ENCODE results near the gene GOT2. TPM values are rescaled to one million over a fixed set of nuclear protein-coding genes. Genes with fewer than 3 reads are reported as not detected.

GOT2 gene
- total and polyA plus RNA-seq, 2 of the 8 experiments (the other 6 are each of a cell fraction or from before 2014, with no cell fraction given) = 62.9 to 223 TPM

DNA sequence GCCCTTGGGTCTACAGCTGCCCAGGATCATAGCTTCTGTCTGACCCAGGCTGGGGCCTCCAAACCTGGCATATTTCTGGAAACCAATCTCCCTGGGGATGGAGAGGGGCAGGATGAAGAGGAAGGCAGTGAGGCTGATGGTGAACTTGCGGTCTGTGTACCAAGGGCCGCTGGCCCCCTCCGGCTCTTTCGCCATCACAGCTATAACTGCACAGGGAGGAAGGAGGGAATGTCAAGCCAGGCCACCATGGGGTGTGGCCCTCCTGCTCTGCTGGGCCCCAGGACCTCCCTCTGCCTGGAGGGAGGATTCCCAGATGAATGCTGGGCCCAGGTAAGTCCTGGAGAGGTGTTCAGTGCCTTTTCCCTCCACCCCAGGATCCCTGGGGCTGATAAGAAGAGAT lies 55.8 kb downstream of the GOT2 start (continued):
- no peak for TF ChIP-seq KDM1A (IDR thresholded peaks at IDR 0.05; ENCODE audit: borderline replicate concordance, low read length)
- TF ChIP-seq NRF1 (IDR thresholded peaks at IDR 0.05; ENCODE audit: low read depth, low read length) = no peak
- TF ChIP-seq, protein P1, sequence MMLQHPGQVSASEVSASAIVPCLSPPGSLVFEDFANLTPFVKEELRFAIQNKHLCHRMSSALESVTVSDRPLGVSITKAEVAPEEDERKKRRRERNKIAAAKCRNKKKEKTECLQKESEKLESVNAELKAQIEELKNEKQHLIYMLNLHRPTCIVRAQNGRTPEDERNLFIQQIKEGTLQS (IDR thresholded peaks at IDR 0.05; ENCODE audit: insufficient read depth, low read depth, low read length) = no peak
- no peak for TF ChIP-seq TAF7 (optimal IDR thresholded peaks at IDR 0.05; ENCODE audit: borderline replicate concordance, low read depth, low read length)
